K562 (cell line): Measurements from ENCODE around the gene NDC1. TPM values are rescaled to one million over a fixed set of nuclear protein-coding genes. Genes with fewer than 3 reads are reported as not detected.

Experiments
- ATAC-seq: fragments of 200-7000 bp; cut with Tn5 transposase; 3 replicates; pipeline ENCODE4 v1.9.1; 2020; ENCODE audit warnings: moderate library complexity
- BruUV-seq: library from RNA; stranded (reverse); fragments of 400-500 nt; replicated peaks from 2 replicates; lab custom pipeline; 2021; lab: Mats Ljungman, UMichigan
- CTCF ChIA-PET: fragments of 300-600 bp; formaldehyde crosslinking; extraction: SDS; loops from one replicate; lab custom pipeline; 2021; ENCODE audit warnings: low intra/inter-chr PET ratio; lab: Yijun Ruan, JAX
- POLR2A ChIA-PET: fragments of 300-600, 350-650 bp; sonication (Branson Sonifier 250); formaldehyde crosslinking; extraction: SDS; loops from one replicate; lab custom pipeline; 2021; ENCODE audit warnings: antibody characterized with exemption, inconsistent platforms; lab: Yijun Ruan, JAX
- DNase-seq, 4 experiments: peaks; one replicate each; pipeline versions ENCODE4 v3.0.0 to v3.0.0-alpha.2; 2011 to 2018; ENCODE audit warnings: low spot score in 3 of 4, mixed read lengths in 3 of 4; ENCODE audit errors: extremely low read depth in 1 of 4
- FAIRE-seq: peaks from 2 replicates; lab custom pipeline; 2011; peaks lifted over from hg19 to GRCh38; lab: Jason Lieb, UNC
- H2AFZ ChIP-seq: 2 replicates; pipeline ENCODE4 v1.6.0; 2011; ENCODE audit warnings: low read depth, low read length, control low read depth, inconsistent platforms
- H3K27ac ChIP-seq: fragments of 200-600 bp; 3 replicates; pipeline ENCODE4 v1.8.0; 2011; ENCODE audit warnings: low read depth, mild to moderate bottlenecking, control low read depth, inconsistent platforms, low read length, moderate library complexity, mixed read lengths; ENCODE audit errors: extremely low read depth
- H3K27me3 ChIP-seq, 2 experiments: fragments of 300-600 bp in 1 of 2; 2 replicates in 1 of 2; 3 replicates in 1 of 2; pipeline versions ENCODE4 v1.6.0 to v1.8.0; 2011; ENCODE audit warnings: inconsistent platforms in 2 of 2, low read length in 2 of 2, mild to moderate bottlenecking in 1 of 2, mixed read lengths in 1 of 2, moderate library complexity in 1 of 2; ENCODE audit not compliant: control insufficient read depth in 2 of 2, insufficient read depth in 2 of 2
- H3K36me3 ChIP-seq: fragments of 300-600 bp; 3 replicates; pipeline ENCODE4 v1.8.0; 2011; ENCODE audit warnings: mild to moderate bottlenecking, low read length, inconsistent platforms; ENCODE audit not compliant: control insufficient read depth, insufficient read depth
- H3K4me1 ChIP-seq, 2 experiments: fragments of 200-600 bp in 1 of 2; replicated peaks in 1 of 2; 2 replicates in 1 of 2; 3 replicates in 1 of 2; pipeline versions ENCODE4 v1.5.1 to v1.8.0; 2011; ENCODE audit warnings: inconsistent platforms in 2 of 2, low read length in 2 of 2, mild to moderate bottlenecking in 1 of 2, mixed read lengths in 1 of 2, moderate library complexity in 1 of 2; ENCODE audit not compliant: control insufficient read depth in 2 of 2, insufficient read depth in 2 of 2
- H3K4me2 ChIP-seq: 2 replicates; pipeline ENCODE4 v1.6.1; 2011; ENCODE audit warnings: low read length, control low read depth, inconsistent platforms, mixed read lengths; ENCODE audit not compliant: insufficient read depth
- H3K4me3 ChIP-seq: fragments of 200-600 bp; sonication (generic), shearing (Covaris generic); 2 replicates; pipeline ENCODE4 v1.5.1; 2016; ENCODE audit warnings: control low read depth, inconsistent platforms
- H3K79me2 ChIP-seq: fragments of 200-600 bp; 3 replicates; pipeline ENCODE4 v1.8.0; 2011; ENCODE audit warnings: low read length, inconsistent platforms; ENCODE audit not compliant: control insufficient read depth, insufficient read depth
- H3K9ac ChIP-seq, 2 experiments: 2 replicates each; pipeline versions ENCODE4 v1.6.0 to v1.6.1; 2011; ENCODE audit warnings: low read depth in 2 of 2, low read length in 2 of 2, control low read depth in 1 of 2, inconsistent platforms in 1 of 2, mild to moderate bottlenecking in 1 of 2, mixed read lengths in 1 of 2; ENCODE audit not compliant: insufficient read depth in 1 of 2
- H3K9me1 ChIP-seq: one replicate; pipeline ENCODE4 v1.6.0; 2011; ENCODE audit warnings: inconsistent platforms, mild to moderate bottlenecking, low read length, moderate library complexity; ENCODE audit not compliant: control insufficient read depth, insufficient read depth
- H3K9me3 ChIP-seq: replicated peaks from 2 replicates; pipeline ENCODE4 v1.5.1; 2011; ENCODE audit warnings: low read depth, low read length, inconsistent platforms; ENCODE audit not compliant: control insufficient read depth, insufficient read depth
- H4K20me1 ChIP-seq: replicated peaks from 2 replicates; pipeline ENCODE4 v1.6.1; 2011; ENCODE audit warnings: low read length, inconsistent platforms, mixed read lengths; ENCODE audit not compliant: control insufficient read depth, insufficient read depth
- CBX8 ChIP-seq: fragments of 200-600 bp; sonication (generic); IDR thresholded peaks from 2 replicates; pipeline ENCODE4 v1.6.1; 2012; ENCODE audit warnings: borderline replicate concordance, mixed run types, low read depth, mild to moderate bottlenecking, moderate library complexity, mixed read lengths, low read length, control low read depth, inconsistent platforms; ENCODE audit not compliant: poor library complexity, severe bottlenecking; ENCODE audit errors: extremely low read depth
- CREB1 ChIP-seq, 2 experiments: sonication (generic) in 1 of 2; formaldehyde crosslinking in 1 of 2; IDR thresholded peaks; 2 replicates each; pipeline versions ENCODE4 v1.6.1 to v1.8.0; 2012 to 2022; ENCODE audit warnings: inconsistent platforms in 1 of 2, mild to moderate bottlenecking in 1 of 2, missing genetic modification reagents in 1 of 2, moderate library complexity in 1 of 2
- DIDO1 ChIP-seq: fragments of 450-650 bp; IDR thresholded peaks from 2 replicates; pipeline ENCODE4 v1.6.1; 2016; ENCODE audit warnings: low read depth, missing biosample characterization, missing genetic modification characterization
- FOXJ3 ChIP-seq: sonication (generic); formaldehyde crosslinking; IDR thresholded peaks from 2 replicates; pipeline ENCODE4 v1.4.0; 2020; ENCODE audit warnings: mild to moderate bottlenecking, missing genetic modification reagents
- KDM1A ChIP-seq, 2 experiments: fragments of 450-650 bp; IDR thresholded peaks; 2 replicates each; pipeline ENCODE4 v1.6.1; 2016; ENCODE audit warnings: mild to moderate bottlenecking in 2 of 2
- RBM25 ChIP-seq: fragments of 200-400 bp; formaldehyde crosslinking; IDR thresholded peaks from 2 replicates; pipeline ENCODE4 v1.6.1; 2018; ENCODE audit warnings: low read length, low read depth, moderate library complexity; ENCODE audit not compliant: severe bottlenecking
- RCOR1 ChIP-seq, 2 experiments: IDR thresholded peaks; 2 replicates each; pipeline ENCODE4 v1.6.1; 2012; ENCODE audit warnings: low read depth in 2 of 2, low read length in 2 of 2, borderline replicate concordance in 1 of 2, improper control_type of control experiment in 1 of 2
- REST ChIP-seq, 2 experiments: fragments of 450-650 bp; formaldehyde crosslinking in 1 of 2; IDR thresholded peaks; 2 replicates each; pipeline versions ENCODE4 v1.4.0 to v1.6.1; 2014 to 2020; ENCODE audit warnings: mild to moderate bottlenecking in 2 of 2, borderline replicate concordance in 1 of 2, low read depth in 1 of 2
- ZNF347 ChIP-seq: fragments of 450-650 bp; formaldehyde crosslinking; IDR thresholded peaks from 2 replicates; pipeline ENCODE4 v1.4.0; 2020; ENCODE audit warnings: low read depth, mild to moderate bottlenecking, moderate library complexity
- ZNF778 ChIP-seq: fragments of 450-650 bp; formaldehyde crosslinking; IDR thresholded peaks from 2 replicates; pipeline ENCODE4 v1.4.0; 2020; ENCODE audit warnings: mild to moderate bottlenecking, moderate library complexity
- WGBS: fragments of 100-300 bp; shearing (Covaris generic); methylation state at CpG from one replicate; pipeline ENCODE4 v1.1.6; 2016; ENCODE audit warnings: low coverage, mixed read lengths; ENCODE audit not compliant: insufficient coverage; ENCODE audit errors: missing lambda C conversion rate; 5-methylcytosine and 5-hydroxymethylcytosine counted together
- in situ Hi-C: fragments of 300-500 bp; cut with MboI; formaldehyde crosslinking; loops from 4 replicates; pipeline ENCODE4 v1.15.0; 2018; ENCODE audit warnings: inconsistent platforms, mixed read lengths
- intact Hi-C: fragments of 100-400 bp; cut with micrococcal nuclease; formaldehyde crosslinking; loops from 2 replicates; pipeline ENCODE4 v1.14.2; 2022
- polyA plus RNA-seq, 8 experiments: library from polyadenylated mRNA; depleted of rRNA in 4 of 8; stranded (reverse) in 5 of 8; unstranded in 3 of 8; fragments of >200 nt; fragmentation: Nextera tagmentation in 2 of 8; fragmentation: Illumina TruSeq in 1 of 8; extraction: Ambion mirVana in 2 of 8; extraction: Trizol in 1 of 8; gene quantifications; 2 replicates each; pipeline versions ENCODE4 v1.2.1 to v1.2.3, GENCODE V29; 2011 to 2014; ENCODE audit warnings: inconsistent platforms in 1 of 8, missing spikeins in 1 of 8
- total RNA-seq, 7 experiments: library from RNA; depleted of rRNA in 6 of 7; stranded (reverse); fragments of >200 nt in 6 of 7; fragmentation: Illumina TruSeq in 2 of 7; extraction: Trizol in 2 of 7; gene quantifications; 2 replicates each; pipeline versions ENCODE4 v1.2.1 to v1.2.3, GENCODE V29; 2011 to 2021; ENCODE audit warnings: low replicate concordance in 1 of 7

Gene NDC1
- total and polyA plus RNA-seq, 9 of the 15 experiments (the other 6 are each of a cell fraction or from before 2014, with no cell fraction given) = 26.9 to 102 (median 64.5) TPM

GRCh38 chr1:53717025-53717804 lies 120.9 kb downstream of the NDC1 start:
- H3K9ac ChIP-seq = no peak overlapping the region
- ATAC-seq = no peak
- TF ChIP-seq ZNF347 (CRISPR knock-in tag) (no peak), DIDO1 (tag) (no peak), RBM25 (peak; percentile 95), REST (IDR thresholded peaks at IDR 0.05; ENCODE audit: borderline replicate concordance) (no peak), REST (CRISPR knock-in tag; IDR thresholded peaks at IDR 0.05; ENCODE audit: low read depth) (no peak), CREB1 (IDR thresholded peaks at IDR 0.05) (no peak), CREB1 (CRISPR knock-in tag; IDR thresholded peaks at IDR 0.05) (no peak), KDM1A (IDR thresholded peaks at IDR 0.05) (0 out of 4 replicates have a peak, but pooled peaks of 1 of the 2 experiments have one; percentile 26), CBX8 (no peak), RCOR1 (IDR thresholded peaks at IDR 0.05; ENCODE audit: borderline replicate concordance in 1 of 2, low read depth in 2 of 2, low read length in 2 of 2) (0 out of 4 replicates have a peak, but pooled peaks of 1 of the 2 experiments have one; percentile 16), ZNF778 (no peak), FOXJ3 (CRISPR knock-in tag) (no peak)

More at GRCh38 chr1:53717025-53717804, 120.9 kb downstream of the NDC1 start:
- H3K27me3 ChIP-seq = peaks cover 14 to 51% of the 10 kb centered on the region in 2 experiments
- no peak overlapping the region for H3K27ac ChIP-seq
- in situ Hi-C loops = no loop called here
- H4K20me1 ChIP-seq = no peaks in the 10 kb centered on the region; the same call in 1 of the 2 replicates
- no peak overlapping the region for H2AFZ ChIP-seq
- H3K9me3 ChIP-seq = no peaks in the 10 kb centered on the region
- FAIRE-seq (no peak), DNase-seq (no peak)
- CTCF ChIA-PET = no interaction called here
- intact Hi-C loops = no loop called here
- WGBS = 2% methylated on average over 6 of the region's 6 CpGs
- H3K4me1 ChIP-seq = no peaks in the 10 kb centered on the region
- no peaks in the 10 kb centered on the region for H3K9me1 ChIP-seq
- H3K36me3 ChIP-seq = no peaks in the 10 kb centered on the region
- H3K79me2 ChIP-seq = no peaks in the 10 kb centered on the region
- no TSS peak for BruUV-seq
- no peak overlapping the region for H3K4me3 ChIP-seq
- no peak overlapping the region for H3K4me2 ChIP-seq
- POLR2A ChIA-PET = no interaction called here
